Neural progenitor cell (in vitro differentiated cells): ENCODE data around the gene CAPN10.

Experiments
- EZH2 ChIP-seq: fragments of 200-600 bp; sonication (generic); IDR thresholded peaks from 2 replicates; pipeline ENCODE4 v1.6.1; 2017; ENCODE audit warnings: antibody characterized with exemption, mild to moderate bottlenecking, moderate library complexity
- EZH2phosphoT487 ChIP-seq: fragments of 200-600 bp; sonication (generic); IDR thresholded peaks from 2 replicates; pipeline ENCODE4 v1.6.1; 2017; ENCODE audit warnings: antibody characterized with exemption
- TF ChIP-seq, protein P1 (sequence below): fragments of 200-600 bp; sonication (generic); IDR thresholded peaks from 2 replicates; pipeline ENCODE4 v1.5.1; 2017; ENCODE audit warnings: antibody characterized with exemption, mild to moderate bottlenecking

- TF ChIP-seq, protein P1, sequence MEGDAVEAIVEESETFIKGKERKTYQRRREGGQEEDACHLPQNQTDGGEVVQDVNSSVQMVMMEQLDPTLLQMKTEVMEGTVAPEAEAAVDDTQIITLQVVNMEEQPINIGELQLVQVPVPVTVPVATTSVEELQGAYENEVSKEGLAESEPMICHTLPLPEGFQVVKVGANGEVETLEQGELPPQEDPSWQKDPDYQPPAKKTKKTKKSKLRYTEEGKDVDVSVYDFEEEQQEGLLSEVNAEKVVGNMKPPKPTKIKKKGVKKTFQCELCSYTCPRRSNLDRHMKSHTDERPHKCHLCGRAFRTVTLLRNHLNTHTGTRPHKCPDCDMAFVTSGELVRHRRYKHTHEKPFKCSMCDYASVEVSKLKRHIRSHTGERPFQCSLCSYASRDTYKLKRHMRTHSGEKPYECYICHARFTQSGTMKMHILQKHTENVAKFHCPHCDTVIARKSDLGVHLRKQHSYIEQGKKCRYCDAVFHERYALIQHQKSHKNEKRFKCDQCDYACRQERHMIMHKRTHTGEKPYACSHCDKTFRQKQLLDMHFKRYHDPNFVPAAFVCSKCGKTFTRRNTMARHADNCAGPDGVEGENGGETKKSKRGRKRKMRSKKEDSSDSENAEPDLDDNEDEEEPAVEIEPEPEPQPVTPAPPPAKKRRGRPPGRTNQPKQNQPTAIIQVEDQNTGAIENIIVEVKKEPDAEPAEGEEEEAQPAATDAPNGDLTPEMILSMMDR: no peak
- TF ChIP-seq EZH2: no peak
- no peak for TF ChIP-seq EZH2phosphoT487
Measured at GRCh38 chr2:240573071-240573515, 13.4 kb upstream of the CAPN10 start.
